Measurements from ENCODE around the gene NPTX1. TPM values are rescaled to one million over a fixed set of nuclear protein-coding genes. Genes with fewer than 3 reads are reported as not detected.

The NPTX1 gene
- total RNA-seq, 1 donor, result 2.2 TPM

- no peak overlapping the region for H3K4me3 ChIP-seq (ENCODE audit: low read depth, low read length)
- DNase-seq (ENCODE audit: low read depth), result no peak
- TF ChIP-seq, protein P1, sequence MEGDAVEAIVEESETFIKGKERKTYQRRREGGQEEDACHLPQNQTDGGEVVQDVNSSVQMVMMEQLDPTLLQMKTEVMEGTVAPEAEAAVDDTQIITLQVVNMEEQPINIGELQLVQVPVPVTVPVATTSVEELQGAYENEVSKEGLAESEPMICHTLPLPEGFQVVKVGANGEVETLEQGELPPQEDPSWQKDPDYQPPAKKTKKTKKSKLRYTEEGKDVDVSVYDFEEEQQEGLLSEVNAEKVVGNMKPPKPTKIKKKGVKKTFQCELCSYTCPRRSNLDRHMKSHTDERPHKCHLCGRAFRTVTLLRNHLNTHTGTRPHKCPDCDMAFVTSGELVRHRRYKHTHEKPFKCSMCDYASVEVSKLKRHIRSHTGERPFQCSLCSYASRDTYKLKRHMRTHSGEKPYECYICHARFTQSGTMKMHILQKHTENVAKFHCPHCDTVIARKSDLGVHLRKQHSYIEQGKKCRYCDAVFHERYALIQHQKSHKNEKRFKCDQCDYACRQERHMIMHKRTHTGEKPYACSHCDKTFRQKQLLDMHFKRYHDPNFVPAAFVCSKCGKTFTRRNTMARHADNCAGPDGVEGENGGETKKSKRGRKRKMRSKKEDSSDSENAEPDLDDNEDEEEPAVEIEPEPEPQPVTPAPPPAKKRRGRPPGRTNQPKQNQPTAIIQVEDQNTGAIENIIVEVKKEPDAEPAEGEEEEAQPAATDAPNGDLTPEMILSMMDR (IDR thresholded peaks at IDR 0.05; ENCODE audit: insufficient read depth, low read depth, low read length), result no peak
Measured at GRCh38 chr17:80432961-80433550, 43.4 kb downstream of the NPTX1 start.

DNA sequence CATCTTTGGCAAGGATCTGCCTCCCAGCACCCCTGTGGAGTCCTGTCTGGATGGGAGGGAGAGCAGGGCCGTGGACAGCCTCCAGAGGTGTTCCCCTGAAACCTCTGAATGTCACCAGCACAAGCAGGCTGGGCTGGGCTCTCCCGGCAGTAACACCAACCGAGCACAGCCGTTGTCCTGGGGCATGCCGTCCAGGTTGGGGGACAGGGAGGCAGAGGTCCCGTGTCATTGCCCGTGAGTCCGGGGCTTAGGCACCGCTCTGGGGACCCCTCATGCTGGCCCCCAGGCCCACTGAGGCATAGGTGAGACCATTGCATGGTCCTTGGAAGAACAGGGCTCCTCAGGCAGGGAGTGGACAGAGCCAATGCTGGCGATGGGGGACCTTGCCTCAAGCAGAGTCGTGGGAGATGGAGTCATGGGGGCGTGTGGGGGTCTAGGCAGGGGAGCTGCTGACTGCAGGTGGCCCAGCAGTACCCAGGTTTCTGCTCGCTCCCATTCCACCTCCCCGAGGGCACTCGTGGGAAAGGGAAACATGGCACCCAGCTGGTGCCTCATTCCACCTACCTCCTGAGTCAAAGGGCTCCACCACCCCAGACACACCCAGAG, 44.0 kb downstream of the NPTX1 start:
- H3K4me3 ChIP-seq (ENCODE audit: low read depth, low read length), result no peak overlapping the region
- TF ChIP-seq, protein P1 (IDR thresholded peaks at IDR 0.05; ENCODE audit: insufficient read depth, low read depth, low read length), result no peak
- DNase-seq (ENCODE audit: low read depth), result no peak

GRCh38 chr17:80431246-80432195, 44.9 kb downstream of the NPTX1 start:
- TF ChIP-seq, protein P1 (IDR thresholded peaks at IDR 0.05; ENCODE audit: insufficient read depth, low read depth, low read length), result no peak
- DNase-seq (ENCODE audit: low read depth), result no peak
- H3K4me3 ChIP-seq (ENCODE audit: low read depth, low read length), result no peak overlapping the region

DNA sequence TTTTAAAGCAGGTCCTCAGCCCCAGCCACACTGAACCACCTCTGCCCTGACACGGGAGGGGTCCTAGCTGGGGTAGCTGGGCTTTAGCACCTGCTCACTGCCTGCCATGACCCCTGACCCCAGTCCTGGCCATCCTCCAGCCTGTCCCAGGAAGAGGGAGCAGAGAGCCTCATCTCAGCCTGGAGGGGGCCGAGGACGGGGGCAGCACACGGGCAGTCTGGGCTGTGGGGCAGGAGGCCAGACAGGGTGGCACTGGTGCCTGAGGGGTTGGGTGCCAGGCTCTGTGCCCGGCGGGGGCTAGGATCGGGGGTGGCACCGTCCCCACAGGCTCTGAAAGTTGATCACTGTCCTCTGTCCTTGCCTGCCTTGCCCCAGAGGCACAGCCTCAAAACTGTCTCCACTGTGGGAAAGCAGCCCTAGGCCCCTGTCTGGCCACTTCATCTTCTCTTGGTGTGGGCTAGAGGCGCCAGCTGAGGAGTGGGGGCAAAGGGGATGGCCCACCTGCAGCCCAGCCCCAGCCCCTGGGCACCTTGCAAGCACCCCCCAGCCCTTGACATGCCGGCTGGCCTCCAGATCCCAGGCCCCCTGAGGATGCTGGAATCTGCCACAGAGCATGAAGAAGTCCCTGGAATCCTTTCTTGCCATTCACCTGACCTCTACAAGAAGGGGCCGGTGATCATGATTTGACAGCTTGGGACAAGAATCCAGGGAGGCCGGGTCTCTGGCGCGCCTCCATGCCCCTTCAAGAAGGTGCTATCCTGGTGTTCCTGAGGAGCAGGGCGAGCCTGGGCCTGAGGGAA, 45.8 kb downstream of the NPTX1 start:
- no peak overlapping the region for H3K4me3 ChIP-seq (ENCODE audit: low read depth, low read length)
- TF ChIP-seq, protein P1 (IDR thresholded peaks at IDR 0.05; ENCODE audit: insufficient read depth, low read depth, low read length), result no peak
- DNase-seq (ENCODE audit: low read depth), result no peak

DNA sequence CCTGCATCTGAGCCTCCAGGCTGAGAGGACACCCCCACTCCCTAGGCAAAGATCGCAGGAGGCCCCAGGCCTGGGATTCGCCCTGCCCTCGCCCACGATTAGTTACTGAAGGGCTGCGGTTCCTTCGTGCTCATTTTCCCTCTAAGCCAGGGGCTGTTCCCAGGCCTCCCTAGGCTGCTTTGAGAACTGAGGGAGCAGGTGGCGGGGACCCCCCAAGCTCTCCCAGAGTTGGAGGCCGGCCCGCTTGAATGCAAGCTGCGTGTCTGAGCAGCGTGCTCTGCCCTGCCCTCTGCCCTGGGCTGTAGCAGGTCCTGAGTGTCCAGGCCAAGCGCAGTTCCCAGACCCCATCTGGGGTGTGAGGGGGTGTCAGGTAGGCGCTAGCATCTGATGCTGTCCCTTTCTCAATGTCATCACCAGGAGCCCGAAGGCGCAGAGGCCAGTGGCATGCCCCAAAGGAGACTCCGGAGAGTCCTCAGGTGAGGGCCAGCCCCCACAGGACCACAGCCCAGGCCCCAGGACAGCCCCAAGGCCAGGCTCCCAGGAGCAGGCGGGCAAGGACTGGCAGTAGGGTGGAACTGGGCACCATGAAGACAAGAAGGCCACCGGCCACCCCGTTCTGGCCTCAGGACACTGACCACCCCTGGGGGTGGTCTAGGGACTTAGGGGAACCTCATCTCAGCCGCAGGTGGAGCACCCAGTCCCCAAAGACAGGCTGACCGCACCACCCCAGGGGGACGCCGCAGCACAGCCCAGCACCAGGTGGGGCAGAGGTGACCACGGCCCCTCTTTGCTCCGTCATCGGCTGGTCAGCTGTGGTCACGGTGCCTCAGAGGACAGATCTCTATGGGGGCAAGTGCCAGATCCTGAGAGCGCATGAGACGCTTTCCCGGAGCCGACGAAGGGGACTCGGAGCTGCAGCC, 46.8 kb downstream of the NPTX1 start:
- DNase-seq (ENCODE audit: low read depth), result no peak
- no peak overlapping the region for H3K4me3 ChIP-seq (ENCODE audit: low read depth, low read length)
- TF ChIP-seq, protein P1 (IDR thresholded peaks at IDR 0.05; ENCODE audit: insufficient read depth, low read depth, low read length), result no peak

All from fibroblast of villous mesenchyme (primary cell).